HEK293 (cell line): ENCODE data around the gene CTPS1.
A peak's percentile ranks its signal among the peaks of the same experiment; 100 is the strongest.

Experiments used
- BCL11A ChIP-seq: fragments of 450-650 bp; formaldehyde crosslinking; IDR thresholded peaks from 2 replicates; pipeline ENCODE4 v1.5.1; 2016; ENCODE audit warnings: low read depth, missing biosample characterization, missing genetic modification characterization
- FEZF1 ChIP-seq: fragments of 450-650 bp; formaldehyde crosslinking; IDR thresholded peaks from 2 replicates; pipeline ENCODE4 v1.5.1; 2016; ENCODE audit warnings: missing biosample characterization, missing genetic modification characterization
- KLF10 ChIP-seq: fragments of 450-650 bp; IDR thresholded peaks from 2 replicates; pipeline ENCODE4 v1.5.1; 2018; ENCODE audit warnings: missing biosample characterization, mild to moderate bottlenecking, missing genetic modification characterization
- KLF16 ChIP-seq: fragments of 450-650 bp; formaldehyde crosslinking; IDR thresholded peaks from 2 replicates; pipeline ENCODE4 v1.5.1; 2017; ENCODE audit warnings: missing biosample characterization, missing genetic modification characterization
- KLF9 ChIP-seq: fragments of 450-650 bp; formaldehyde crosslinking; IDR thresholded peaks from 2 replicates; pipeline ENCODE4 v1.5.1; 2016; ENCODE audit warnings: missing biosample characterization, missing genetic modification characterization, low read depth
- PRDM1 ChIP-seq: fragments of 450-650 bp; formaldehyde crosslinking; IDR thresholded peaks from 2 replicates; pipeline ENCODE4; 2016; ENCODE audit warnings: missing biosample characterization, missing genetic modification characterization
- ZBTB20 ChIP-seq: fragments of 450-650 bp; formaldehyde crosslinking; IDR thresholded peaks from 2 replicates; pipeline ENCODE4 v1.5.1; 2016; ENCODE audit warnings: missing biosample characterization, missing genetic modification characterization
- ZFHX2 ChIP-seq: fragments of 450-650 bp; formaldehyde crosslinking; conservative IDR thresholded peaks from 2 replicates; pipeline ENCODE4 v1.5.1; 2016; ENCODE audit warnings: missing biosample characterization, missing genetic modification characterization
- ZNF174 ChIP-seq: fragments of 450-650 bp; formaldehyde crosslinking; IDR thresholded peaks from 2 replicates; pipeline ENCODE4 v1.5.0; 2017; ENCODE audit warnings: missing biosample characterization, mild to moderate bottlenecking, missing genetic modification characterization
- ZNF223 ChIP-seq: fragments of 450-650 bp; formaldehyde crosslinking; IDR thresholded peaks from 2 replicates; pipeline ENCODE4 v1.5.1; 2016; ENCODE audit warnings: missing biosample characterization, missing genetic modification characterization
- ZNF23 ChIP-seq: fragments of 450-650 bp; formaldehyde crosslinking; IDR thresholded peaks from 2 replicates; pipeline ENCODE4 v1.5.1; 2016; ENCODE audit warnings: missing biosample characterization, missing genetic modification characterization, borderline replicate concordance
- ZNF366 ChIP-seq: fragments of 450-650 bp; formaldehyde crosslinking; conservative IDR thresholded peaks from 2 replicates; pipeline ENCODE4 v1.5.1; 2016; ENCODE audit warnings: missing biosample characterization, missing genetic modification characterization
- ZNF37A ChIP-seq: fragments of 450-650 bp; IDR thresholded peaks from 2 replicates; pipeline ENCODE4 v1.5.1; 2018; ENCODE audit warnings: missing biosample characterization, missing genetic modification characterization
- ZNF433 ChIP-seq: fragments of 450-650 bp; formaldehyde crosslinking; IDR thresholded peaks from 2 replicates; pipeline ENCODE4 v1.5.1; 2016; ENCODE audit warnings: missing biosample characterization, missing genetic modification characterization, low read depth
- ZNF596 ChIP-seq: fragments of 450-650 bp; IDR thresholded peaks from 2 replicates; pipeline ENCODE4 v1.5.0; 2018; ENCODE audit warnings: missing biosample characterization, mild to moderate bottlenecking, missing genetic modification characterization, moderate library complexity
- ZNF792 ChIP-seq: fragments of 450-650 bp; formaldehyde crosslinking; IDR thresholded peaks from 2 replicates; pipeline ENCODE4 v1.5.1; 2016; ENCODE audit warnings: missing biosample characterization, missing genetic modification characterization
- TF ChIP-seq, protein P1 (sequence below): fragments of 450-650 bp; formaldehyde crosslinking; IDR thresholded peaks from 2 replicates; pipeline ENCODE4 v1.5.1; 2016; ENCODE audit warnings: missing biosample characterization, missing genetic modification characterization
- TF ChIP-seq, protein P2 (sequence below): fragments of 450-650 bp; formaldehyde crosslinking; conservative IDR thresholded peaks from 2 replicates; pipeline ENCODE4 v1.5.1; 2016; ENCODE audit warnings: low read depth, missing biosample characterization, missing genetic modification characterization
- TF ChIP-seq, protein P3 (sequence below): fragments of 450-650 bp; formaldehyde crosslinking; IDR thresholded peaks from 2 replicates; pipeline ENCODE4 v1.5.1; 2016; ENCODE audit warnings: missing biosample characterization, missing genetic modification characterization
- TF ChIP-seq, protein P4 (sequence below): fragments of 450-650 bp; formaldehyde crosslinking; IDR thresholded peaks from 2 replicates; pipeline ENCODE4 v1.5.1; 2016; ENCODE audit warnings: missing biosample characterization, missing genetic modification characterization, borderline replicate concordance
- TF ChIP-seq, protein P5 (sequence below): fragments of 450-650 bp; formaldehyde crosslinking; IDR thresholded peaks from 2 replicates; pipeline ENCODE4 v1.5.1; 2017; ENCODE audit warnings: missing biosample characterization, missing genetic modification characterization
- TF ChIP-seq, protein P6 (sequence below): fragments of 450-650 bp; formaldehyde crosslinking; IDR thresholded peaks from 2 replicates; pipeline ENCODE4 v1.5.1; 2016; ENCODE audit warnings: missing biosample characterization, missing genetic modification characterization

The CTPS1 gene

DNA sequence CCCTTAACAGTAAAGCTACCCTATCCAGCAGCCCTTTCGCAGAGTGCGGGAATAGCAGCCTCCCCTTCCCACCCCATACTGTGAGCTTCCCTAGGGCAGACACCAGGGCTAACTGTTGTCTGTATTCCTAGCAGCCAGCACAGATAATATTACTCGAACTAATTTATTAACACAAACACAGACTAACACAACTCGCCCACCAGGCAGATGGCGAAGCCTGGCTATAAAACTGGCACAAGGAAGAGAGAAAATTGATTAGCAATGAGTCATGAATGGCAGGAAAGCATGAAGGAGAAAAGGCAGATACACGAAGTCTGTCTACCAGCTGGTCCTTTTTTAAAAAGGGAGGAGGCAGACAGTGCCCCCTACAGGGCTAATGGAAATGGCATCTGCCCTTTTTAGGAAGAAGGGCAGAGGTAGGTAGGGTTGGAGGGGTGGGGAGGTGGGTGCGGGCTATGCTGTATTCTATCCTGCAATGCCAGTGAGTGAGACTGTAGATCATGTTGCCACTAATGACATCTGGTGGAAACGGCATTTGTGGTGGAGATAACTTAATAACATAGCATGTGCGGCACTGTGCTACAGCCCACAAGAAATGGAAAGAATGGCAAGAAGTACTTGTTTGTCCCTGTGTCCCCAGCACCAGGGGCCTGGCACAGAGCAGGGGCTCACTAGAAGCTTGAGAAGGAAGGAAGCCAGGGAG lies 30.6 kb upstream of the CTPS1 start (continued):
- TF ChIP-seq, protein P1, sequence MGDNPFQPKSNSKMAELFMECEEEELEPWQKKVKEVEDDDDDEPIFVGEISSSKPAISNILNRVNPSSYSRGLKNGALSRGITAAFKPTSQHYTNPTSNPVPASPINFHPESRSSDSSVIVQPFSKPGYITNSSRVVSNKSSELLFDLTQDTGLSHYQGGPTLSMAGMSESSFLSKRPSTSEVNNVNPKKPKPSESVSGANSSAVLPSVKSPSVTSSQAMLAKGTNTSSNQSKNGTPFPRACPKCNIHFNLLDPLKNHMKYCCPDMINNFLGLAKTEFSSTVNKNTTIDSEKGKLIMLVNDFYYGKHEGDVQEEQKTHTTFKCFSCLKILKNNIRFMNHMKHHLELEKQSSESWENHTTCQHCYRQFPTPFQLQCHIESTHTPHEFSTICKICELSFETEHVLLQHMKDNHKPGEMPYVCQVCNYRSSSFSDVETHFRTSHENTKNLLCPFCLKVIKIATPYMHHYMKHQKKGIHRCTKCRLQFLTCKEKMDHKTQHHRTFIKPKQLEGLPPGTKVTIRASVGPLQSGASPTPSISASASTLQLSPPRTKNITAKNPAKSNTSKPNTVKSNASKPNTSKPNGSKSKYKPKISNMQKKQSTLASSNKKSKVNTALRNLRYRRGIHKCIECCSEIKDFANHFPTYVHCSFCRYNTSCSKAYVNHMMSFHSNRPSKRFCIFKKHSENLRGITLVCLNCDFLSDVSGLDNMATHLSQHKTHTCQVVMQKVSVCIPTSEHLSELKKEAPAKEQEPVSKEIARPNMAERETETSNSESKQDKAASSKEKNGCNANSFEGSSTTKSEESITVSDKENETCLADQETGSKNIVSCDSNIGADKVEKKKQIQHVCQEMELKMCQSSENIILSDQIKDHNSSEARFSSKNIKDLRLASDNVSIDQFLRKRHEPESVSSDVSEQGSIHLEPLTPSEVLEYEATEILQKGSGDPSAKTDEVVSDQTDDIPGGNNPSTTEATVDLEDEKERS (tag by site-specific recombination) = no peak
- TF ChIP-seq KLF16 (tag by site-specific recombination) (0 out of 2 replicates have a peak, but pooled peaks have one; percentile 39), ZFHX2 (tag by site-specific recombination) (peak; percentile 45), PRDM1 (tag by site-specific recombination) (peak; percentile 39; the same call in 1 of the 2 replicates), ZNF366 (0 out of 2 replicates have a peak, but pooled peaks have one; percentile 34), ZNF37A (tag by site-specific recombination) (no peak), ZNF596 (tag by site-specific recombination) (no peak), BCL11A (tag by site-specific recombination) (no peak), ZNF174 (no peak), KLF10 (tag by site-specific recombination) (no peak), ZNF23 (no peak), ZBTB20 (tag by site-specific recombination) (peak; percentile 69), ZNF433 (tag by site-specific recombination) (no peak), KLF9 (tag by site-specific recombination) (no peak), ZNF223 (tag by site-specific recombination) (no peak), FEZF1 (tag by site-specific recombination) (no peak), ZNF792 (no peak)
- TF ChIP-seq, protein P2, sequence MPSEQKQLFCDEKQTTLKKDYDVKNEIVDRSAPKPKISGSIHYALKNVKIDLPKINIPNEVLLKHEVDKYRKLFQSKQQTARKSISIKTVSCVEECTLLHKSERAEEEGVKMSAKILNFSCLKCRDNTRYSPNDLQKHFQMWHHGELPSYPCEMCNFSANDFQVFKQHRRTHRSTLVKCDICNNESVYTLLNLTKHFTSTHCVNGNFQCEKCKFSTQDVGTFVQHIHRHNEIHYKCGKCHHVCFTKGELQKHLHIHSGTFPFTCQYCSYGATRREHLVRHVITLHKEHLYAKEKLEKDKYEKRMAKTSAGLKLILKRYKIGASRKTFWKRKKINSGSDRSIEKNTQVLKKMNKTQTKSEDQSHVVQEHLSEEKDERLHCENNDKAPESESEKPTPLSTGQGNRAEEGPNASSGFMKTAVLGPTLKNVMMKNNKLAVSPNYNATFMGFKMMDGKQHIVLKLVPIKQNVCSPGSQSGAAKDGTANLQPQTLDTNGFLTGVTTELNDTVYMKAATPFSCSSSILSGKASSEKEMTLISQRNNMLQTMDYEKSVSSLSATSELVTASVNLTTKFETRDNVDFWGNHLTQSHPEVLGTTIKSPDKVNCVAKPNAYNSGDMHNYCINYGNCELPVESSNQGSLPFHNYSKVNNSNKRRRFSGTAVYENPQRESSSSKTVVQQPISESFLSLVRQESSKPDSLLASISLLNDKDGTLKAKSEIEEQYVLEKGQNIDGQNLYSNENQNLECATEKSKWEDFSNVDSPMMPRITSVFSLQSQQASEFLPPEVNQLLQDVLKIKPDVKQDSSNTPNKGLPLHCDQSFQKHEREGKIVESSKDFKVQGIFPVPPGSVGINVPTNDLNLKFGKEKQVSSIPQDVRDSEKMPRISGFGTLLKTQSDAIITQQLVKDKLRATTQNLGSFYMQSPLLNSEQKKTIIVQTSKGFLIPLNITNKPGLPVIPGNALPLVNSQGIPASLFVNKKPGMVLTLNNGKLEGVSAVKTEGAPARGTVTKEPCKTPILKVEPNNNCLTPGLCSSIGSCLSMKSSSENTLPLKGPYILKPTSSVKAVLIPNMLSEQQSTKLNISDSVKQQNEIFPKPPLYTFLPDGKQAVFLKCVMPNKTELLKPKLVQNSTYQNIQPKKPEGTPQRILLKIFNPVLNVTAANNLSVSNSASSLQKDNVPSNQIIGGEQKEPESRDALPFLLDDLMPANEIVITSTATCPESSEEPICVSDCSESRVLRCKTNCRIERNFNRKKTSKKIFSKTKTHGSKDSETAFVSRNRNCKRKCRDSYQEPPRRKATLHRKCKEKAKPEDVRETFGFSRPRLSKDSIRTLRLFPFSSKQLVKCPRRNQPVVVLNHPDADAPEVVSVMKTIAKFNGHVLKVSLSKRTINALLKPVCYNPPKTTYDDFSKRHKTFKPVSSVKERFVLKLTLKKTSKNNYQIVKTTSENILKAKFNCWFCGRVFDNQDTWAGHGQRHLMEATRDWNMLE (tag by site-specific recombination) = no peak
- TF ChIP-seq, protein P3, sequence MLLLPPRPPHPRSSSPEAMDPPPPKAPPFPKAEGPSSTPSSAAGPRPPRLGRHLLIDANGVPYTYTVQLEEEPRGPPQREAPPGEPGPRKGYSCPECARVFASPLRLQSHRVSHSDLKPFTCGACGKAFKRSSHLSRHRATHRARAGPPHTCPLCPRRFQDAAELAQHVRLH = peak; percentile 99
- TF ChIP-seq, protein P4, sequence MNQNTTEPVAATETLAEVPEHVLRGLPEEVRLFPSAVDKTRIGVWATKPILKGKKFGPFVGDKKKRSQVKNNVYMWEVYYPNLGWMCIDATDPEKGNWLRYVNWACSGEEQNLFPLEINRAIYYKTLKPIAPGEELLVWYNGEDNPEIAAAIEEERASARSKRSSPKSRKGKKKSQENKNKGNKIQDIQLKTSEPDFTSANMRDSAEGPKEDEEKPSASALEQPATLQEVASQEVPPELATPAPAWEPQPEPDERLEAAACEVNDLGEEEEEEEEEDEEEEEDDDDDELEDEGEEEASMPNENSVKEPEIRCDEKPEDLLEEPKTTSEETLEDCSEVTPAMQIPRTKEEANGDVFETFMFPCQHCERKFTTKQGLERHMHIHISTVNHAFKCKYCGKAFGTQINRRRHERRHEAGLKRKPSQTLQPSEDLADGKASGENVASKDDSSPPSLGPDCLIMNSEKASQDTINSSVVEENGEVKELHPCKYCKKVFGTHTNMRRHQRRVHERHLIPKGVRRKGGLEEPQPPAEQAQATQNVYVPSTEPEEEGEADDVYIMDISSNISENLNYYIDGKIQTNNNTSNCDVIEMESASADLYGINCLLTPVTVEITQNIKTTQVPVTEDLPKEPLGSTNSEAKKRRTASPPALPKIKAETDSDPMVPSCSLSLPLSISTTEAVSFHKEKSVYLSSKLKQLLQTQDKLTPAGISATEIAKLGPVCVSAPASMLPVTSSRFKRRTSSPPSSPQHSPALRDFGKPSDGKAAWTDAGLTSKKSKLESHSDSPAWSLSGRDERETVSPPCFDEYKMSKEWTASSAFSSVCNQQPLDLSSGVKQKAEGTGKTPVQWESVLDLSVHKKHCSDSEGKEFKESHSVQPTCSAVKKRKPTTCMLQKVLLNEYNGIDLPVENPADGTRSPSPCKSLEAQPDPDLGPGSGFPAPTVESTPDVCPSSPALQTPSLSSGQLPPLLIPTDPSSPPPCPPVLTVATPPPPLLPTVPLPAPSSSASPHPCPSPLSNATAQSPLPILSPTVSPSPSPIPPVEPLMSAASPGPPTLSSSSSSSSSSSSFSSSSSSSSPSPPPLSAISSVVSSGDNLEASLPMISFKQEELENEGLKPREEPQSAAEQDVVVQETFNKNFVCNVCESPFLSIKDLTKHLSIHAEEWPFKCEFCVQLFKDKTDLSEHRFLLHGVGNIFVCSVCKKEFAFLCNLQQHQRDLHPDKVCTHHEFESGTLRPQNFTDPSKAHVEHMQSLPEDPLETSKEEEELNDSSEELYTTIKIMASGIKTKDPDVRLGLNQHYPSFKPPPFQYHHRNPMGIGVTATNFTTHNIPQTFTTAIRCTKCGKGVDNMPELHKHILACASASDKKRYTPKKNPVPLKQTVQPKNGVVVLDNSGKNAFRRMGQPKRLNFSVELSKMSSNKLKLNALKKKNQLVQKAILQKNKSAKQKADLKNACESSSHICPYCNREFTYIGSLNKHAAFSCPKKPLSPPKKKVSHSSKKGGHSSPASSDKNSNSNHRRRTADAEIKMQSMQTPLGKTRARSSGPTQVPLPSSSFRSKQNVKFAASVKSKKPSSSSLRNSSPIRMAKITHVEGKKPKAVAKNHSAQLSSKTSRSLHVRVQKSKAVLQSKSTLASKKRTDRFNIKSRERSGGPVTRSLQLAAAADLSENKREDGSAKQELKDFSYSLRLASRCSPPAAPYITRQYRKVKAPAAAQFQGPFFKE = no peak
- TF ChIP-seq, protein P5, sequence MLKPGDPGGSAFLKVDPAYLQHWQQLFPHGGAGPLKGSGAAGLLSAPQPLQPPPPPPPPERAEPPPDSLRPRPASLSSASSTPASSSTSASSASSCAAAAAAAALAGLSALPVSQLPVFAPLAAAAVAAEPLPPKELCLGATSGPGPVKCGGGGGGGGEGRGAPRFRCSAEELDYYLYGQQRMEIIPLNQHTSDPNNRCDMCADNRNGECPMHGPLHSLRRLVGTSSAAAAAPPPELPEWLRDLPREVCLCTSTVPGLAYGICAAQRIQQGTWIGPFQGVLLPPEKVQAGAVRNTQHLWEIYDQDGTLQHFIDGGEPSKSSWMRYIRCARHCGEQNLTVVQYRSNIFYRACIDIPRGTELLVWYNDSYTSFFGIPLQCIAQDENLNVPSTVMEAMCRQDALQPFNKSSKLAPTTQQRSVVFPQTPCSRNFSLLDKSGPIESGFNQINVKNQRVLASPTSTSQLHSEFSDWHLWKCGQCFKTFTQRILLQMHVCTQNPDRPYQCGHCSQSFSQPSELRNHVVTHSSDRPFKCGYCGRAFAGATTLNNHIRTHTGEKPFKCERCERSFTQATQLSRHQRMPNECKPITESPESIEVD (tag by site-specific recombination) = no peak
- TF ChIP-seq, protein P6, sequence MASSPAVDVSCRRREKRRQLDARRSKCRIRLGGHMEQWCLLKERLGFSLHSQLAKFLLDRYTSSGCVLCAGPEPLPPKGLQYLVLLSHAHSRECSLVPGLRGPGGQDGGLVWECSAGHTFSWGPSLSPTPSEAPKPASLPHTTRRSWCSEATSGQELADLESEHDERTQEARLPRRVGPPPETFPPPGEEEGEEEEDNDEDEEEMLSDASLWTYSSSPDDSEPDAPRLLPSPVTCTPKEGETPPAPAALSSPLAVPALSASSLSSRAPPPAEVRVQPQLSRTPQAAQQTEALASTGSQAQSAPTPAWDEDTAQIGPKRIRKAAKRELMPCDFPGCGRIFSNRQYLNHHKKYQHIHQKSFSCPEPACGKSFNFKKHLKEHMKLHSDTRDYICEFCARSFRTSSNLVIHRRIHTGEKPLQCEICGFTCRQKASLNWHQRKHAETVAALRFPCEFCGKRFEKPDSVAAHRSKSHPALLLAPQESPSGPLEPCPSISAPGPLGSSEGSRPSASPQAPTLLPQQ = no peak
